RWPE2 (cell line): ENCODE results near the gene ASCC2.
A peak's percentile ranks its signal among the peaks of the same experiment; 100 is the strongest.

Experiments
- ATAC-seq: fragments of 200-7000 bp; cut with Tn5 transposase; 3 replicates; pipeline ENCODE4 v1.9.1; 2021; ENCODE audit warnings: low read depth
- DNase-seq: peaks from one replicate; pipeline ENCODE4 v3.0.0-alpha.2; 2020; ENCODE audit warnings: low spot score
- H3K27ac ChIP-seq: fragments of 450-650 bp; 2 replicates; pipeline ENCODE4 v1.5.1; 2017; ENCODE audit warnings: mild to moderate bottlenecking; ENCODE audit not compliant: poor library complexity, severe bottlenecking
- H3K27me3 ChIP-seq: fragments of 250-450 bp; sonication (Bioruptor Pico); 2 replicates; pipeline ENCODE4 v1.5.1; 2021; ENCODE audit warnings: mild to moderate bottlenecking, moderate library complexity; ENCODE audit not compliant: insufficient read depth, poor library complexity, severe bottlenecking
- H3K36me3 ChIP-seq: fragments of 250-450 bp; sonication (Bioruptor Pico); 2 replicates; pipeline ENCODE4 v1.5.1; 2020; ENCODE audit warnings: low read depth, mild to moderate bottlenecking, moderate library complexity
- H3K4me1 ChIP-seq: fragments of 250-450 bp; sonication (Bioruptor Pico); 2 replicates; pipeline ENCODE4 v1.5.1; 2021; ENCODE audit warnings: mild to moderate bottlenecking, moderate library complexity; ENCODE audit not compliant: insufficient read depth, poor library complexity, severe bottlenecking
- H3K4me3 ChIP-seq: fragments of 250-450 bp; sonication (Bioruptor Pico); 2 replicates; pipeline ENCODE4 v1.5.1; 2021; ENCODE audit warnings: mild to moderate bottlenecking, moderate library complexity; ENCODE audit not compliant: severe bottlenecking
- H3K9me3 ChIP-seq: fragments of 250-450 bp; sonication (Bioruptor Pico); 2 replicates; pipeline ENCODE4 v1.5.1; 2021; ENCODE audit warnings: mild to moderate bottlenecking, moderate library complexity; ENCODE audit not compliant: severe bottlenecking
- CTCF ChIP-seq: fragments of 450-650 bp; IDR thresholded peaks from one replicate; pipeline ENCODE4 v1.5.1; 2017; ENCODE audit warnings: mild to moderate bottlenecking, moderate library complexity; ENCODE audit not compliant: poor library complexity, severe bottlenecking

Gene ASCC2

GRCh38 chr22:29837741-29838598 is at the start of gene ASCC2:
TSS of gene ASCC2 (minus strand) at chr22:29838274. CDS start at chr22:29832325, 5,949 bp downstream.
- H3K36me3 ChIP-seq = peaks cover 17% of the 10 kb centered on the region; the same call in 1 of the 2 replicates
- peaks cover 25% of the 10 kb centered on the region for H3K4me1 ChIP-seq
- H3K27ac ChIP-seq = peak within 1 kb of the TSS; percentile 50
- DNase-seq (peak; percentile 98), ATAC-seq (peak; percentile 84)
- H3K9me3 ChIP-seq = no peaks in the 10 kb centered on the region
- TF ChIP-seq CTCF = no peak
- H3K4me3 ChIP-seq = peak within 1 kb of the TSS; percentile 84
- H3K27me3 ChIP-seq = no peaks in the 10 kb centered on the region

GRCh38 chr22:29887358-29887757 is 49.3 kb upstream of the ASCC2 start:
- H3K4me3 ChIP-seq = no peak overlapping the region
- no peak for TF ChIP-seq CTCF
- no peak for DNase-seq
- H3K27me3 ChIP-seq = no peaks in the 10 kb centered on the region
- no peak overlapping the region for H3K27ac ChIP-seq
- no peaks in the 10 kb centered on the region for H3K36me3 ChIP-seq
- ATAC-seq = no peak
- peaks cover 2% of the 10 kb centered on the region for H3K4me1 ChIP-seq
- no peaks in the 10 kb centered on the region for H3K9me3 ChIP-seq

GRCh38 chr22:29886596-29886995 is 48.5 kb upstream of the ASCC2 start:
- no peaks in the 10 kb centered on the region for H3K27me3 ChIP-seq
- ATAC-seq (no peak), DNase-seq (no peak)
- no peak for TF ChIP-seq CTCF
- no peak overlapping the region for H3K4me3 ChIP-seq
- no peak overlapping the region for H3K27ac ChIP-seq
- peaks cover 2% of the 10 kb centered on the region for H3K4me1 ChIP-seq
- H3K9me3 ChIP-seq = no peaks in the 10 kb centered on the region
- no peaks in the 10 kb centered on the region for H3K36me3 ChIP-seq

GRCh38 chr22:29885610-29886009 is 47.5 kb upstream of the ASCC2 start:
- no peak for DNase-seq
- H3K27me3 ChIP-seq = no peaks in the 10 kb centered on the region
- H3K36me3 ChIP-seq = no peaks in the 10 kb centered on the region
- no peak overlapping the region for H3K4me3 ChIP-seq
- H3K27ac ChIP-seq = no peak overlapping the region
- H3K9me3 ChIP-seq = no peaks in the 10 kb centered on the region
- peaks cover 2% of the 10 kb centered on the region for H3K4me1 ChIP-seq
- no peak for TF ChIP-seq CTCF
- ATAC-seq = no peak

- Histone ChIP-seq H3K9me3 (no peaks in the 10 kb centered on the region), H3K27me3 (no peaks in the 10 kb centered on the region), H3K4me3 (peak overlapping the region; percentile 99), H3K27ac (peak overlapping the region; percentile 63), H3K4me1 (peaks cover 2% of the 10 kb centered on the region), H3K36me3 (no peaks in the 10 kb centered on the region)
- no peak for TF ChIP-seq CTCF
- peak; percentile 14; the same call in 2 of the 3 replicates for ATAC-seq
- no peak for DNase-seq
Observed at GRCh38 chr22:29883775-29884097, 45.7 kb upstream of the ASCC2 start.
